Measurements from ENCODE around the gene NIN.
"Not testable (repeated sequence)": the region's sequence is repeated elsewhere in the genome, so short reads cannot be mapped to it uniquely, and the experiment has no call there.

The NIN gene

GRCh38 chr14:50815526-50815925 is 15.4 kb downstream of the NIN start:
- not testable (repeated sequence) for DNase-seq

GRCh38 chr14:50815058-50815457 is 15.9 kb downstream of the NIN start:
- DNase-seq, result not testable (repeated sequence)

GRCh38 chr14:50814161-50814560 is 16.8 kb downstream of the NIN start:
- no peak for DNase-seq

GRCh38 chr14:50813544-50813863 is 17.5 kb downstream of the NIN start:
- no peak for DNase-seq

DNA sequence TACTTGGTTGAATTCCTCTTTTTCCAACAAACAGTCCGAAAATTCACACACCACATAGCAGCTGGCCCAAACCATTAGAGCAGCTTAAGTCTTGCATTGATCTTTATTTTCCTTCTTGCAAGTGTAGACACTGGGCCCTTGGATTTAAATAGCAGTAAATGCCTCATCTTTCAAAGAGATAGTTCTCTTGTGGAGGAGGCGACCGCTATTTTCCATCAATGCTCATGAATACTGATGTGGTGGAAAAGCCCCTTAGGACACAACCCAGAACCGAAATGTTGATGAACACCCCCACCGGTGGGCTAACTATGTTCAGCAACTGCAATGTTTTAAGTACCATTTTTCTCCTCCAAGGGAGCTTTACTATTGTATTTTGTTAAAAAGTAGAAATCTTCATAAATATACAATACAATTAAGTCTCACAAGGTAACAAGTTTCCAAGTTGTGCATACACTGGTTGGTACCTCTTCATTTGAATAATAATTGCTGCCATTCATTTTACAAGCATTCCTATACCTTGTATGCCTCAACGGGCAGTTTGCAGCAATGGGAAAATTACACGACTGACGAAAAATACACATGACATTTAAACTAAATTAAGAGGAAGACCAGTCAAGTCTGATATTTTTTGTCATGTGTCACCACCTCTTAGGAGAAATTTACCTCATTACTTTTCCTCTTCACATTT is 18.0 kb downstream of the NIN start:
- DNase-seq, result no peak

- DNase-seq, result no peak
These were observed 18.8 kb downstream of the NIN start for GRCh38 chr14:50812180-50812579.

DNA sequence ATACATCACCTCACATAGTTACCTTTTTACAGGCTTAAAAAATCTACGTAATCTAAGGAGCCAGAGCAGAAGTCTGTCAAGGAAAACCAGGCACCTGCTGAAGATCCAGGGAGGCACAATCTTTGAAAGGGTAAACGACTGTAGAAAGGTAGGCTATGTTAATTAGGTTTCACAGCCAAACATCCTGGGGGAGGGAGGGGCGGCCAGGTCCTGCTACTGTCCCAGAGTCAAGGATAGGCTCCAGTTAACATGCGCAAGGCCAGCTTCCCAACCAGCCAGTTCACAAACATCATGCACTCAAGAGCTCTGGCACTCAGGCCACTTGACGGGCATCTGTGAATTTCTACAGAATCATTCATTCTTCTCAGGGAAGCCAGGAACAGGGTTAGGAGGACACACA is 22.9 kb downstream of the NIN start:
- no peak for DNase-seq

DNA sequence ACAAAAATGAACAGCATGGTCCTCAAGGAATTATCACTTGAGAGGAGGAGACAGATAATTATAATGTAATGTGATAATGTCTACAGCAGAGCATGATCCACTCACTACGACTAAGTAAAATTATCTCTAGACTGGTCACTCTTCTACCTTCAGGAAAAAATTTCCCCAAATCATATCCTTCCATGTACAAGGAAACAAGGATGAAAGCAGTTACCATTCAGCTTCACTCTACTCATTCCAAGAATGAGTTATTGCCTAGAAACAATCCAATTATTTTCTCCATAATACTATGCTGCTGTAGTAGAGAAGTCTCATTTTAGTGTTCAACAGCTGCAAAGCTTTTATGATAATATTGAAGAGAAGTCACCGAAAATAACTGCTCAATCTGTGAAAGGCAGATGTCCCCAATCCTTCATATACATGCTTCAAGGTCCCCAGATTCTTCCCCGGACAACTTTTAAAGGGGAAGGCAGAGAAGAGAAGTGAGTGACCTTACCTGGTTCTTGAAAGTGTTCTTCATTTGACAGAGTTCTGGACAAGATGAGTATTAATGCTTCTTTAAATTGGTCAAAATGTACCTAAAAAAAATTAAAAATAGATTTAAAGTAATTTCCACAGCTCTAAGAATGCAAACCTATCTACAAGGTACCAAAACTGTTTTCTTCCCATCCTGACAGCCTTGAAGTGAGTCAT is 24.6 kb downstream of the NIN start:
- no peak for DNase-seq

DNA sequence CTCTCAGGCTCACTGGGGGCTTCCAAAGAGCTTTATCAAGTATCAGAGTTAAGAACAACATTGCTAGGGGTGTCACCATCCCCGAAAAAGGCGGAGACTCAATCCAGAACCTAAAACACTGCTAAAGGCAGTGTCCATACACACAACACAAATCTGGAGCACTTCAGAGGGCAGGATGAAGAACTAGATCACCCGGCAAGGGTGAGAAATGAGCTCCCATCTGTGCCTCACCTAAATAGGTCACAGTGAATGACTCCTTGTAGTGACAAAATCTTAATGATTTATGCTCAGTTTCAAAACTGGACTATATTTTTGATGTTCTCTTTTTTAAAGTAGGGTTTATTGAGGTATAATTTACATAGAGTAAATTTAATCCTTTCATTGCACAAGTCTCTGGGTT is 25.6 kb downstream of the NIN start:
- DNase-seq, result no peak

- DNase-seq, result no peak
These were observed 26.7 kb downstream of the NIN start for GRCh38 chr14:50804181-50804721.

DNA sequence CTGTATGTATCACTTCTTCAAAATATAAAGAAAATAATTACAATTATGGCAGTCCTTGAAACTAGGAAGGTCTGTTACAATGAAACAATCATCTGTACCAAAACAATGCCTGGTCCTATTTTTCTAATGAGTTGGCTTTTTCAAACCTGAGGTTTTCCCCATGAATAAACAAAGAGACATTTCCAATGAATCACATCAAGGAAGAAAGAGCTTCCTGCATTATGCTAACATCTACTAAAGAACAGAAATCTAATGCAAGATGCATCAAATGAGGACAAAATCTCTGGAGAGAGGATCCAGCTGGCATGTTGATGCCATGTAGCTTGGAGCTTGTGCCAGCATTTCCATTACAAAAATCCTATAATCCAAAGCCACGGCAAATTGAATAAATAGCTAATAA is 29.3 kb downstream of the NIN start:
- DNase-seq, result no peak

DNA sequence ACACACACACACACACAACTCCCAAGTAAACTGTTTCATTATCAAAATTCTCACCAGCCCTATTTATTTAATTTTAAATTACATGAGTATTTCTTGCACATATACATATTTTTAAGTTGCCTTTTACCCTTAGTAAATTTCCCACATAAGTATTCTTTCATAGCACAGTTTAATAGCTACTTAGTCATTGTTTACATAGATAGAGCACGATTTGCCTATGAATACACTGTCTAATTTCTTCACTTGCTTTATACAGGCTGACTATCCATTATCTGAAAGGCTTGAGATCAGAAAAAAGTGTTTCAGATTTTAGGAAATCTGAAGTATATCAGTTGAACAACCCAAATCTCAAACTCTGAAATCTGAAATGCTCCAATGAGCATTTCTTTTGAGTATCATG is 30.9 kb downstream of the NIN start:
- DNase-seq, result no peak

DNA sequence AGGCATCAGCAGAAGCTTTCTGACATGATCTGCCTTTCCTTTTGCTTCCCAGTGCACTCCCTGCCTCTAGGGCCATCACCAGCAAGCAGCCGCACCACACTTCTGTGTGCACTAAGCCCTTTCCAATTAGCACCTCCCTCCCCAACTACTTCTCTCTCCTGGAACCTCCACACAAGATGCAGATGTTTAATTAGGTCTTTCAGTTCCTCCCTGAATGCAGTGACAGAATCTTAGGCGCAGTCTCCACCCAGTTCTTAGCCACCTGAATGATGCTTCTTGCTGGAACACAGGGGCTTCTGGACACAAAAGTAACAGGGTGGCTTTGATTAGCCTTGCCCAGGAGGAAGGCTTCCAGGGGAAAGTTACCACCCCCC is 32.9 kb downstream of the NIN start:
- DNase-seq, result no peak

- no peak for DNase-seq
These were observed 33.5 kb downstream of the NIN start for GRCh38 chr14:50797250-50798047.

DNA sequence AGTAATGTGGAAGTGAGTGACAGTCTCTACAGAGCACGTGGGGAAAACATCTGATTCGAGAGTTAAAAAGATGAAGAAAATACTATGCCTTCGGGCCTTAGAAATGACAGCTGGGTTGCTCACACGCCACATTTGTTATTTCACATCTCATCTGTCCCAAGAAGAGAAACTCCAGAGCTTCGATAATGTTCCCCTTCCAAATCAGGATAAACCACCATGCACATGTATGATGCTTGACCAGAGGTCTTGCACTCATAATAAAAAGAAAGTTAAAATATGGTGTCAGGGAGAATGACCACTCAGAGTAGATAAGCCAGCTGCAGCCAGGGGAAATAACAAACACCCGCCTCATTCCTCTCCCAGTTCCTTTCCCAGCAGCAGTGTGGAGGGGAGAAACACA is 34.6 kb downstream of the NIN start:
- no peak for DNase-seq

- no peak for DNase-seq
These were observed 35.1 kb downstream of the NIN start for GRCh38 chr14:50795909-50796308.

- DNase-seq, result no peak
These were observed 35.8 kb downstream of the NIN start for GRCh38 chr14:50795142-50795541.

DNA sequence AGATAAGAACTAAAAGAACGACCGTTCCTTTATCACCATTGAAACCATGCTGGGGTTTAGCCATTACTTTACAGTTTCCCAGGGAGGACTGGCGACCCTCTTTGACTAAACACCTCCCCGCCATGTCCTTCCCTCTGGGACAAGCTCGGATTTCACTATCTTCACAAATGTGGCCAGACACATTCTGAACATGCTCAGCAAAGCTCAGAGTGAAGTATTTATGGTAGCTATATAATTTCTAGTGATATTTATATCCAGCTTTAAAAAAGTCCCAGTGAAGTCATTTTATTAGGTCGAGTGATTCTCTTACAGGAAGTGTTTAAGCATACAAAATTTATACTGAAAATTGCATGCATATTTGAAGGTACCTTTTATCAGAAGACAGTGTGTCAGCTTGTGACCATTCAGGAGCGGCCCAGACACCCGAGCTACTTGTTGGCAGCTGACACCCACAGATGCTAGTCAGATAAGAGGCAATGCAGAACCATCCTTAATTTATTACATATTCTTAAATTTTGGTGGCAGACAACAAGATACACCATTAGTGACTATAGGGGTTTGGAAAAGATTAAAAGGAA is 36.8 kb downstream of the NIN start:
- no peak for DNase-seq

GRCh38 chr14:50792634-50793068 is 38.3 kb downstream of the NIN start:
- no peak for DNase-seq

- DNase-seq, result no peak
These were observed 38.9 kb downstream of the NIN start for GRCh38 chr14:50792051-50792477.

GRCh38 chr14:50791201-50791600 is 39.8 kb downstream of the NIN start:
- DNase-seq, result no peak

- DNase-seq, result no peak
These were observed 40.4 kb downstream of the NIN start for GRCh38 chr14:50790589-50790988.

DNA sequence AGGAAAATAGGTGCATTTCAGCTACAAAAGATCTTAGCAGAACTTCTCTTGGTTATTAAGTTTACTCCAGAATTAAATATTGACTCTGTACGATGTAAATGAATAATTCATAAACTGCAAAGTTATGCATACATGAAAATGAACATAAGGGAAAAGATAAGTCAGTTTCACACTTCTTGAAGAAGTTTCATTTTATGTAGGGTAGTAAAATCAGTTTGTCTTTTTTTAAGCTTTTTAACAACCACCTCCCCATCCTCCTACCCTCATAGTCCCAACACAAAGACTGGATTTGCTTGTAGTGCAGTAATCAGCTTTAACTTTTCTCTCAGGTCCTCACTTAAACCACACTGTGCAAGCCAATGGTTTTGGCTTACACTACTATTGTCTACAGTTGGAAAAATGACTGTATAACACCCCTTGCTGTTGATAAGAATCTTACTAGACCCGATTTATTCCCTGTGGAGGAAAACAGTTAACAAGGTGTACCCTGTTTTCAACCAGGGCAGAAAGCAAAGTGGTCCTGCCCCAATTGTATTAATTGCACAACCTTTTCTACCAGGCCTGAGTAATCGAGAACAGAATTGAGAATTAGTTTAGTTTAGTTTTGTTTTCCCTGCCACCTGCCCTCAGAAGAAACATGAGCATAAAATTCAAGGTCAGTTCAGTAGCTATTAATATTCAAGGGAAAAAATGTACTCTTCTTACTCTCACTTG is 44.1 kb downstream of the NIN start:
- DNase-seq, result no peak

Data from stimulated activated CD8-positive, alpha-beta memory T cell treated with anti-CD3 and anti-CD28 coated beads, Interleukin-4, amount 100 ng/mL, for 48 hours (primary cell).